ENCODE data around the gene FRMD5.
"Not testable (repeated sequence)": the region's sequence is repeated elsewhere in the genome, so short reads cannot be mapped to it uniquely, and the experiment has no call there.

FRMD5 gene

GRCh38 chr15:43866636-43867035 lies 328.4 kb downstream of the FRMD5 start:
- H3K27ac ChIP-seq (ENCODE audit: low read length); H3K4me3 ChIP-seq (ENCODE audit: low read length); H3K9ac ChIP-seq (ENCODE audit: low read length); H3K36me3 ChIP-seq (ENCODE audit: control insufficient read depth, low read depth, low read length); H3K27me3 ChIP-seq (ENCODE audit: control insufficient read depth, insufficient read depth, low read length); H3K9me3 ChIP-seq (ENCODE audit: control insufficient read depth, low read depth, low read length); H3K4me1 ChIP-seq (ENCODE audit: control insufficient read depth, low read depth, low read length): not testable (repeated sequence)

GRCh38 chr15:43859546-43859945 lies 335.5 kb downstream of the FRMD5 start:
- no peak overlapping the region for H3K4me3 ChIP-seq (ENCODE audit: low read length)
- H3K36me3 ChIP-seq (ENCODE audit: control insufficient read depth, low read depth, low read length): peaks cover 18% of the 10 kb centered on the region
- H3K9ac ChIP-seq (ENCODE audit: low read length): no peak overlapping the region
- no peaks in the 10 kb centered on the region for H3K4me1 ChIP-seq (ENCODE audit: control insufficient read depth, low read depth, low read length)
- no peaks in the 10 kb centered on the region for H3K27me3 ChIP-seq (ENCODE audit: control insufficient read depth, insufficient read depth, low read length)
- H3K9me3 ChIP-seq (ENCODE audit: control insufficient read depth, low read depth, low read length): no peaks in the 10 kb centered on the region
- no peak overlapping the region for H3K27ac ChIP-seq (ENCODE audit: low read length)

- H3K4me1 ChIP-seq (ENCODE audit: control insufficient read depth, low read depth, low read length): no peaks in the 10 kb centered on the region
- no peaks in the 10 kb centered on the region for H3K9me3 ChIP-seq (ENCODE audit: control insufficient read depth, low read depth, low read length)
- H3K27me3 ChIP-seq (ENCODE audit: control insufficient read depth, insufficient read depth, low read length): no peaks in the 10 kb centered on the region
- peaks cover 20% of the 10 kb centered on the region for H3K36me3 ChIP-seq (ENCODE audit: control insufficient read depth, low read depth, low read length)
- H3K9ac ChIP-seq (ENCODE audit: low read length): no peak overlapping the region
- no peak overlapping the region for H3K27ac ChIP-seq (ENCODE audit: low read length)
- H3K4me3 ChIP-seq (ENCODE audit: low read length): no peak overlapping the region
These were observed 340.3 kb downstream of the FRMD5 start for GRCh38 chr15:43854801-43855200.

GRCh38 chr15:43852607-43853006 lies 342.5 kb downstream of the FRMD5 start:
- peaks cover 13% of the 10 kb centered on the region for H3K36me3 ChIP-seq (ENCODE audit: control insufficient read depth, low read depth, low read length)
- no peaks in the 10 kb centered on the region for H3K4me1 ChIP-seq (ENCODE audit: control insufficient read depth, low read depth, low read length)
- no peaks in the 10 kb centered on the region for H3K9me3 ChIP-seq (ENCODE audit: control insufficient read depth, low read depth, low read length)
- H3K27me3 ChIP-seq (ENCODE audit: control insufficient read depth, insufficient read depth, low read length): no peaks in the 10 kb centered on the region
- no peak overlapping the region for H3K27ac ChIP-seq (ENCODE audit: low read length)
- H3K4me3 ChIP-seq (ENCODE audit: low read length): no peak overlapping the region
- H3K9ac ChIP-seq (ENCODE audit: low read length): no peak overlapping the region

- Histone ChIP-seq H3K9ac (ENCODE audit: low read length) (no peak overlapping the region), H3K27ac (ENCODE audit: low read length) (no peak overlapping the region), H3K27me3 (ENCODE audit: control insufficient read depth, insufficient read depth, low read length) (no peaks in the 10 kb centered on the region), H3K36me3 (ENCODE audit: control insufficient read depth, low read depth, low read length) (peaks cover 10% of the 10 kb centered on the region), H3K9me3 (ENCODE audit: control insufficient read depth, low read depth, low read length) (no peaks in the 10 kb centered on the region), H3K4me3 (ENCODE audit: low read length) (no peak overlapping the region), H3K4me1 (ENCODE audit: control insufficient read depth, low read depth, low read length) (no peaks in the 10 kb centered on the region)
These were observed 343.8 kb downstream of the FRMD5 start for GRCh38 chr15:43851251-43851650.

- H3K4me1 ChIP-seq (ENCODE audit: control insufficient read depth, low read depth, low read length): no peaks in the 10 kb centered on the region
- H3K4me3 ChIP-seq (ENCODE audit: low read length): no peak overlapping the region
- no peak overlapping the region for H3K9ac ChIP-seq (ENCODE audit: low read length)
- H3K27ac ChIP-seq (ENCODE audit: low read length): no peak overlapping the region
- no peaks in the 10 kb centered on the region for H3K27me3 ChIP-seq (ENCODE audit: control insufficient read depth, insufficient read depth, low read length)
- H3K36me3 ChIP-seq (ENCODE audit: control insufficient read depth, low read depth, low read length): peaks cover 18% of the 10 kb centered on the region
- no peaks in the 10 kb centered on the region for H3K9me3 ChIP-seq (ENCODE audit: control insufficient read depth, low read depth, low read length)
These were observed 349.6 kb downstream of the FRMD5 start for GRCh38 chr15:43845421-43845820.

- not testable (repeated sequence) for H3K4me3 ChIP-seq (ENCODE audit: low read length); H3K27ac ChIP-seq (ENCODE audit: low read length); H3K4me1 ChIP-seq (ENCODE audit: control insufficient read depth, low read depth, low read length); H3K9ac ChIP-seq (ENCODE audit: low read length); H3K9me3 ChIP-seq (ENCODE audit: control insufficient read depth, low read depth, low read length); H3K27me3 ChIP-seq (ENCODE audit: control insufficient read depth, insufficient read depth, low read length)
- H3K36me3 ChIP-seq (ENCODE audit: control insufficient read depth, low read depth, low read length): peaks cover 21% of the 10 kb centered on the region
These were observed 362.6 kb downstream of the FRMD5 start for GRCh38 chr15:43832485-43832884.

GRCh38 chr15:43831519-43832052 lies 363.5 kb downstream of the FRMD5 start:
- not testable (repeated sequence) for H3K4me3 ChIP-seq (ENCODE audit: low read length); H3K9me3 ChIP-seq (ENCODE audit: control insufficient read depth, low read depth, low read length); H3K9ac ChIP-seq (ENCODE audit: low read length); H3K27me3 ChIP-seq (ENCODE audit: control insufficient read depth, insufficient read depth, low read length); H3K27ac ChIP-seq (ENCODE audit: low read length); H3K4me1 ChIP-seq (ENCODE audit: control insufficient read depth, low read depth, low read length)
- peaks cover 16% of the 10 kb centered on the region for H3K36me3 ChIP-seq (ENCODE audit: control insufficient read depth, low read depth, low read length)

GRCh38 chr15:43830691-43831275 lies 364.3 kb downstream of the FRMD5 start:
- H3K4me3 ChIP-seq (ENCODE audit: low read length); H3K4me1 ChIP-seq (ENCODE audit: control insufficient read depth, low read depth, low read length); H3K27me3 ChIP-seq (ENCODE audit: control insufficient read depth, insufficient read depth, low read length); H3K9me3 ChIP-seq (ENCODE audit: control insufficient read depth, low read depth, low read length); H3K36me3 ChIP-seq (ENCODE audit: control insufficient read depth, low read depth, low read length); H3K9ac ChIP-seq (ENCODE audit: low read length); H3K27ac ChIP-seq (ENCODE audit: low read length): not testable (repeated sequence)

- not testable (repeated sequence) for H3K27ac ChIP-seq (ENCODE audit: low read length); H3K36me3 ChIP-seq (ENCODE audit: control insufficient read depth, low read depth, low read length); H3K4me3 ChIP-seq (ENCODE audit: low read length); H3K9me3 ChIP-seq (ENCODE audit: control insufficient read depth, low read depth, low read length); H3K9ac ChIP-seq (ENCODE audit: low read length); H3K4me1 ChIP-seq (ENCODE audit: control insufficient read depth, low read depth, low read length)
- peaks cover 11% of the 10 kb centered on the region for H3K27me3 ChIP-seq (ENCODE audit: control insufficient read depth, insufficient read depth, low read length)
These were observed 365.0 kb downstream of the FRMD5 start for GRCh38 chr15:43829951-43830540.

- H3K27me3 ChIP-seq (ENCODE audit: control insufficient read depth, insufficient read depth, low read length): peaks cover 14% of the 10 kb centered on the region
- peak overlapping the region; percentile 66 for H3K4me3 ChIP-seq (ENCODE audit: low read length)
- H3K9ac ChIP-seq (ENCODE audit: low read length): peak overlapping the region; percentile 76
- no peaks in the 10 kb centered on the region for H3K36me3 ChIP-seq (ENCODE audit: control insufficient read depth, low read depth, low read length)
- H3K9me3 ChIP-seq (ENCODE audit: control insufficient read depth, low read depth, low read length): no peaks in the 10 kb centered on the region
- H3K4me1 ChIP-seq (ENCODE audit: control insufficient read depth, low read depth, low read length): peaks cover 3% of the 10 kb centered on the region
- no peak overlapping the region for H3K27ac ChIP-seq (ENCODE audit: low read length)
These were observed 366.9 kb downstream of the FRMD5 start for GRCh38 chr15:43828061-43828657.
